Measurements from ENCODE around the gene CSF2RB.

Gene CSF2RB

DNA sequence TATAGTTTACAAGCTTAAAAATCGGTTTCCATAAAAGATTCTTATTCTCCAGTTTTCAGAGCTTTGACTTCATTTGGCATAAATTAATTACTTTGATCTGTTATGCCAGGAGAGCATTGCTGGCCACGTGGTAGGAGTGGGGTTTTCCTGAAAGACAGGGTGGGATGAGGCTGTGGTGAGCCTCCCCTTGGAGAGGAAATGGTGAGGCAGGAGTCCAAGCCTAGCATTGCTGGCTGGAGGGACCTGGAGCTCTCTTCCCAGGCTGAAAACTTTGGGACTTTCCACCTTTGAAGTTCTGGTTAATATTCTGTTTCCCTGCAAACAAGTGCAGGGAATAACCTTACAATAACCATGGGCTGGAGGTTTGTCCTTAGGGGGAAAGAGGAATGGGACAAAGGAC, 21.1 kb upstream of the CSF2RB start:
- DNase-seq, result no peak

- no peak for DNase-seq
Measured at GRCh38 chr22:36893262-36893661, 20.2 kb upstream of the CSF2RB start.

GRCh38 chr22:36894266-36894665, 19.2 kb upstream of the CSF2RB start:
- no peak for DNase-seq

DNA sequence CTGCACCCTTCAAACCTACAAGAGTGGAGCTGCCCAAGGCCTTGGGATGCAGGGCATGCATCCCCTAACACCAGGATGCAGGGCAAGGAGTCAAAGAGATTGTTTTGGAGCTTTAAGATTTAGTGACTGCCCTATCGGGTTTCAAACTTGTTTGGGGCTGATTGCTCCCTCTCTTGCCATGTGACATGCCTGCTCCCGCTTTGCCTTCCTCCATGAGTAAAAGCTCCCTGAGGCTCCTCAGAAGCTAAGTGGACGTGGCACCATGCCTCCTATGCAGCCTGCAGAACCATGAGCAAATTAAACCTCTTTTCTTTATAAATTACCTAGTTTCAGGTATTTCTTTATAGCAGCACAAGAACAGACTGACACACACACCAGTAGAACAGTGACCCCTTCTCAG, 15.8 kb upstream of the CSF2RB start:
- no peak for DNase-seq

DNA sequence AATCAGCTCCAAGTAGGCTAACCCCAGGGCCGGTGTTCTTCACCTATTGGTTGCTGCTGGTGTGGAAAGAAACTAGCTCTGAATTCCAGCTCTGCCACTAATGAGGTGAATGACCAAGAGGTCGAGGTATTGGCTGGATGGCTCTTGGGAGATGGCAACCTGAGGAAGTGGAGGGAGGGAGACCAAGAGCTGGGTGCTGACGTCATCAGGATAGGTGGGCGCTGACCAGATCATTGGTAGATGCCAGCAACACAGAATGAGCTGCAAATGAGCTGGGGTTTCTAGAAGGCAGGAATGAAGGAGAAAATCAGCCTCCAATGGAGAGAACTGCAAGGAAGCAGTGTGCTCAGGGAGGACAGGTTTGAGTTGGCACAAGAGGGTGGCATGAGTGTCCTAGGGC, 14.7 kb upstream of the CSF2RB start:
- DNase-seq, result no peak

GRCh38 chr22:36899498-36899897, 13.9 kb upstream of the CSF2RB start:
- DNase-seq, result no peak

DNA sequence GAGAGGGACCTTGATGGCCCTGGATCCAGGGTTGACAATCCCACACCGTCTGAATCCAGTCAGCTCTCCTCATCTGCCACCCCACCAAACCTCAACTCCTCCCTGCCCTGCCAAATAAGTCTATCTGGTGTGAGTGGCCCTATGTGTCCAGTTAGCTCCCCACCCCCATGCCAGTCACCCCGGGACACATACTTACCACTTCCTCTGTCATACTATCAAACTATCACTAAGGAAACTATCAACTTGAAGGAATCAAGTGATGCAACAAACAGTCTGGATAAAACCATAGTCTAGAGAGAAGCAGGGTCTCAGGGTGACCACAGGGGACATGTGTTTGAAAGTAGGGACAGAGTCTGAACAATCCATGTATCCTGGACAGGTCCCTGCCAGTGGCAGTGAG, 13.2 kb upstream of the CSF2RB start:
- no peak for DNase-seq

GRCh38 chr22:36900880-36901279, 12.5 kb upstream of the CSF2RB start:
- no peak for DNase-seq

- no peak for DNase-seq
Measured at GRCh38 chr22:36901411-36902142, 11.9 kb upstream of the CSF2RB start.

DNA sequence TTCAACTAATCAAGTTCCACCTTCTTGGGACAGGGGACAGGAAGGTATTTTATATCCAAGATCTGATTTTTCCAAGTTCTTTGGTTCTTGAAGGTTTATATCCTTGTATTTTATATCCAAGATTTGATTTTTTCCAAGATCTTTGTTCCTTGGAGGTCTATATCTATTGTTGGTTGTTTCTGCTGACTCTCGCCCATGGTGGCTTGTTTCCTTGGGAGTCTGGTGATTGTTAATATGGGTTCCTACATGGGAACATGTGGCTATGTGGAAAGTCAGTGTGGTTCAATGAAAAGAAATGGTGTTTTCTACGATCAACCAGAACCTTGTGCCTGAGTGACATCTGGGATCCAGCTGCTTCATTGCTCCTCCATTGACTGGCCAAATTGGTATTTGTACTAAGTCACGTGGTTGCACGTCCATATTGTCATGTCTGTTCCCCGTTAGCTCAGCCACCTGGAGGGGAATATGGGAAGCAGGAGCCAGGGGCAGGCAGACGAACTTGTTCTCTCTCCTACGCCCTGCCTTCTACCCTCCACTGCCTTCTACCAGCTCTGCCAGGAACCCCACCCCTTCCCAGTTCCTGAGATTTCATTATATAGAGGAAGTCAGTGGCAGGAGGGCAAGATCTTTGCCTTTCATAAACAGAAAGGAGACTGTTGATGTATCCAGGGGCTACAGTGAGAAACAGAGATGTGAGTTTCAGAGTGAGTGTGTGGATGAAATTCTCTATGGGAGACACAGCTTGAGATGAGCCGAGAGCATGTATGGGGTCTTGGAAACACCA, 11.1 kb upstream of the CSF2RB start:
- no peak for DNase-seq

GRCh38 chr22:36904260-36904880, 9.1 kb upstream of the CSF2RB start:
- no peak for DNase-seq

DNA sequence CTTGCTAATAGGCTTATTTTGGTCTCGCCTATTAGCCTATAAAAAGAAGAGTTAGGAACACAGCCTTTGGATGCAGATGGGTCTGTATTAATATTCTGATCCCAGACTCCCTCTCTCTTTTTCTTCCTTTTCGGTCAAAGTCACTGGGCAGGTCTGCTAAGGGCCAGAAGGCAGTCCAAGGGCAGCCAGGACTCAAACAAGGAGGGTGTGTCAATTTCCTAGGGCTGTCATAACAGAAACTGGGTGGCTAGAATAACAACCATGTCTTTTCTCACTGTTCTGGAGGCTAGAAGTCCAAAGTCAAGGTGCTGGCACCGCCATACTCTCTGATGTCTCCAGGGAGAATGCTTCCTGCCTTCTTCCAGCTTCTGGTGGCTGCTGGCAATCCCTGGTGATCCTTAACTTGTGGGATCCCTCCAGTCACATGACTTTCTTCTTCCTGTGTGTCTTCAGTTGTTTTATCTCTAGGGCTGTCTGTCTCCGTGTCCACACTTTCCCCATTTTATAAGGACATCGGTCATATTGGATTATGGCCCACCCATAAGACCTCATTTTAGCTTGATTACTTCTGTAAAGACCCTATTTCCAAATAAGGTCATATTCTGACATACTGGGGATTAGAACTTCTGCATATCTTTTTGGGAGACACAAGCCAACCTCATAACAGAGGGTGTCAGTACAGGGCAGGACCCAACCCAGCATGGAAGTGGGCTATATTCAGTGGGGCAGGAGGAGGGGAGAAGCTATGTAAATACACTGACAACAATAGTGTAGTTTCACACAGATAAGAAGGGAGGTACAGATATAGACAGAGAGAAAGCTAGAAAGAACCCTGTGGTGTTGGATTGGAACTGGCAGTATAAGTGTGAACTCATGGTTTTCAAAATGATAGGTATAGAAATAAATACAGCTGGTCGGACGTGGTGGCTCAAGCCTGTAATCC, 5.9 kb upstream of the CSF2RB start:
- DNase-seq, result no peak

DNA sequence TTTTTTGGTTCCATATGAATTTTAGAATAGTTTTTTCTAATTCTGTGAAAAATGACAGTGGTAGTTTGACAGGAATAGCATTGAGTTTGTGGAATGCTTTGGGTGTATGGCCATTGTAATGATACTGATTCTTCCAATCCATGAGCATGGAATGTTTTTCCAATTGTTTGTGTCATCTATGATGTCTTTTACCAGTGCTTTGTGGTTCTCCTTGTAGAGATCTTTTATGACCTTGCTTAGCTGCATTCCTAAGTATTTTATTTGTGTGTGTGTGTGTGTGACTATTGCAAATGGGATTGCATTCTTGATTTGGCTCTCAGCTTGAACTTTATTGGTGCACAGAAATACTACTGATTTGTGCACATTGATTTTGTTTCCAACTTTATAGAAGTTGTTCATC, 3.0 kb upstream of the CSF2RB start:
- no peak for DNase-seq

DNA sequence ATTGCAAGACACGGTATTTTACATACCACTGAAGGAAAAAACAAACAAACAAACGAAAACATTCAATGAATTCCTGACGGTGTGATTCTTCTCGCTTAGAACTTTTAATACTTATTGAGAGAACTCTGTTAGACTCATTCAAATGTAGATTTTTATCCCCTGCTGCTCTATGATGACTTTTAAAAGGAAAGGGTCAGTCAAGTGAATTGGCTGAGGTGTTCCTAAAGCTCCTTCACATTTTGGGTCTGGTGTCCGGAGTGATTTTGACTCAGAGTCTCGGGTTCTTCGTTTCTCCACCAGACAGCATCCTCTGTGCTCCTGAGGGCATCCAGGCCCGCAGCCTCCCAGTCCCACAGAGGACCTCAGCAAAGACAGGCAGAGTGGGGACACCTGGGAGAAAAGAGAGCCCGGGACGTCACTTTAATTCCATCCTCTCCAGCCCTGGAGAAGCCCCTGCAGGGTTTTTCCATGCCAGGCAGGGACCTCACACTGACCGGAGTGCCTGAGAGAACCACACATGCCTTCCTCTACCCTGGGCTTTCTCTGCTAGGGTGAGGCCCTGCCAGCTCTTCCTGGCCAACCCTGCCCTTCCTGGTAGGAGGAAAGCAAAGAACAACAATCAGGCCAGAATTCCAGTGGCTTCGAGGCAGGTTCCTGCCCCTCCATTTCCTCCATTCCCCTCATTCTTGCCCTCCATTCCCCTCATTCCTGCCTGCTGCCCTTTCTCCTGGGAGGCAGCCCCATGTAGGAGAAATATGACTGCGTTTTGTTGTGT, 1.4 kb upstream of the CSF2RB start:
- DNase-seq, result no peak

GRCh38 chr22:36912694-36913426, 568 bp upstream of the CSF2RB start:
- no peak for DNase-seq

DNA sequence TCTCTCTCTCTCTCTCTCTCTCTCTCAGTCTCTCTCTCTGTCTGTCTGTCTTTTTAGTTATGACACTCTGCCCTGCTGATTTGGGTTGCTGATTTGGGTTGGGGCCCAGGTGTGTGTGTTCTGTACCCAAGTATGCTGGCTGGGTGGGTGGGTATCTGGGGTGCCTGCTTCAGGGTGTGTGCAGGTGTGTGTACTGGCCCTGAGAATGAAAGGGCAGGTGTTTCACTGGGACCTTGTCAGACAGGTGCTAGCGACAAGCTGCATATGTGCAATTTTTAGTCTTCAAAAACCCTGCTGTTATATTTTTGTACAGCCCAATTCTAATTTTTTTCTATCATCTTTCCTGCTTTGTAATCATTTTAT, 943 bp downstream of the CSF2RB start:
- DNase-seq, result no peak

DNA sequence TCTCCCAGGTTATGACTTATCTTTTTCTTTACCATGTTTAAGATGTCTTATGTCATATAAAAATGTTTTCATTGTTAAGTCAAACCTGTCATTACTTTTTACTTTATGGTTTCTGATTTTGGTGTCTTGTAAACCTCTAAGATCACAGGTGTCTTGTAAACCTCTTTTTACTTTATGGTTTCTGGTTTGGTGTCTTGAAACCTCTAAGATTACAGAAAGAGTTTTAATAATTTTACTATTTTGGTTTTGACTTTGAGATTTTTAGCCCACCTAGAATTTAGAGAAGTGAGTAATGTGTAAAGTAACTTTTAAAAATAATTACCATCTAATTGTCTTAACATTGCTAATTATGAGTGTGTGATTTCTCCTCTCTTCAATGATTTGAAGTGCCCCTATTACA, 2.6 kb downstream of the CSF2RB start:
- no peak for DNase-seq

DNA sequence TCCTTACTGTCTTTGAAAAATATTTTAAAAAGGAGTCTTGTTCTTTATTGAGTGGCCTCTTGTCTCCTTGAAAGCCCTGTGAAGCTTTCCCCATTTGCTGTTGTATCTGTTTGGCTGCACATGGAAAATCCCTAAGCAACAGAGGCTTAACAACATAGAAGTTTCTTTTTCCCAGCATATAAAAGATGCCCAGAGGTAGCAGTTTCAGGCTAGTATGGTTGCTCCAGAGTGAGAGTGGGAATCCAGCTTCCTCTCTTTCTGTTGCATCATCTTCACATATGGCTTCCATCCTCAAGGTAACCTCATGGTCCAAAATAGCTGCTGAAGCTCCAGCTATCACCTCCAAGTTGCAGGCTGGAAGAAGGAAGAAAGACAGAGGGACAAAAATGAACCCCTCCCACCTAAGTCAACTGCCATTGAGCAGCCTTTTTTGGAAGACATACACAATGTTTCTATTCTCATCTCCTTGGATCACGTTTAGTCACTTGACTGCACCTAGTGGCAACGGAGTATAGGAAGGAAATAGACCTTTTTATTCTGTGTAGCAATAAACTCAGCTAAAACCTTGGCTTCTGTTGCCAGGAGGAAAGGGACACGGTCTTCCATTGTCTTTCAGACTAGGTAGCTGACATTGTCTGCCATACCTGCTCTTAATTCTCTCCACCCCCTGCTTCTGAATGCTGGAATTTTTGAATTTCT, 5.3 kb downstream of the CSF2RB start:
- no peak for DNase-seq

DNA sequence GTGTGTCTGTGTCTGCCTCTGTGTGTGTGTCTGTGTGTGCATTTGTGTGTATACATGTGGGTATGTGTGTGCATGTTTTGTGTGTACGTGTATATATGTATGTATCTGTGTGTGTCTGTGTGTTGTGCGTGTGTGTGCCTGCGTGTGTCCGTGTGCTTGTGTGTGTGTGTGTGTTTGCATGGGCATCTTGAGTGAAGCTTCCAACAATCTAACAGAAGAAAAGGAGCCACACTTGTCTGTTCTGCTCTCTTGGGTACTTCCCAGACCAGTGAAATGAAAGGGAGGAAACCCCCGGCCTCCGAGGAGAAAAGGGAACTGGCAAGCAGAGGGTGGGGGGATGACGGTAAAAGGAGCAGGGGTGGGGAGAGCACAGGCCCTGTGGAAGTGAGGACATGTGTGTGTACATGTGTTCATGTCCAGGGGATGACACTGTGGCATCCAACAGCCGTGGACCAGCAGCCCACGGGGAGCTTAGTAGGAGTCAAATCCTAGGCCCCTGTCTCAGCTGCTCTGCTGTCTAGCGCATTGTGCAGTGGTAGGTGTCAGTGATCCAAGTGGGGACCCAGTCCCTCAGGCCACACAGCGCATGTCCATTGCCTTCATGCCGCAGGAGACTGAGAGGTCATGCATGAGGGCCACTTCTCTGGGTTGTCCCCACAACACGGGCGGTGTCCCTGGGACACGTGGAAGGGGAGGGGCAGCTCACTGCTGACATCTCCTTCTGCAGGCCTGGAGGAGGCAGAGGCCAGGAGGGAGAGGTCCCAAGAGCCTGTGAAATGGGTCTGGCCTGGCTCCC, 8.1 kb downstream of the CSF2RB start:
- DNase-seq, result no peak

- no peak for DNase-seq
Measured at GRCh38 chr22:36922105-36922608, 8.7 kb downstream of the CSF2RB start.
